ENCODE results near the gene HCAR3.

The HCAR3 gene

DNA sequence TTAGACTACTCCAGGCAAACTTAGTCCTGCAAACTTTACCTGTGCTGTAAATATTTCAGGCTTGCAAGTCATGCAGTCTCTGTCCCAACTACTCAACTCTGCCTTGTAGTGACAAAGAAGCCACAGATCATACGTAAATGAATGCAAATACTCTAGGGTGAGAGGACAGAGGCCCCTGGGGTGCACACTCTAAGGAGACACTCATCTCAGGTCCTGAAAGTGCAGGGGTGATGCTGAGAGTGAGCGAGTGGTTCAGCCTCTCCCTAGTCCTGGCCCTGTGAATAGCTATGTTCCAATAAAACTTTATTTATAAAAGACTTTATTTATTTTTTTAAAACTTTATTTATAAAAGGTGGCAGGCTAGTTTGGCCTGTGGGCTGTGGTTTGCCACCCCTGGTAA, 48.3 kb downstream of the HCAR3 start:
- Histone ChIP-seq H3K36me3 (ENCODE audit: control insufficient read depth, insufficient read depth, low read length) (no peaks in the 10 kb centered on the region), H3K4me3 (ENCODE audit: extremely low read depth, insufficient read depth, low read length, poor library complexity, severe bottlenecking) (no peak overlapping the region), H3K27ac (ENCODE audit: low read depth, low read length, severe bottlenecking) (no peak overlapping the region), H3K4me1 (ENCODE audit: control insufficient read depth, insufficient read depth, low read length, poor library complexity, severe bottlenecking) (no peaks in the 10 kb centered on the region), H3K9me3 (ENCODE audit: control insufficient read depth, low read length) (no peaks in the 10 kb centered on the region)
- 50 to 67% methylated on average over 1 of the region's 2 CpGs for WGBS, 2 experiments (ENCODE audit: insufficient coverage in 2 of 2)

DNA sequence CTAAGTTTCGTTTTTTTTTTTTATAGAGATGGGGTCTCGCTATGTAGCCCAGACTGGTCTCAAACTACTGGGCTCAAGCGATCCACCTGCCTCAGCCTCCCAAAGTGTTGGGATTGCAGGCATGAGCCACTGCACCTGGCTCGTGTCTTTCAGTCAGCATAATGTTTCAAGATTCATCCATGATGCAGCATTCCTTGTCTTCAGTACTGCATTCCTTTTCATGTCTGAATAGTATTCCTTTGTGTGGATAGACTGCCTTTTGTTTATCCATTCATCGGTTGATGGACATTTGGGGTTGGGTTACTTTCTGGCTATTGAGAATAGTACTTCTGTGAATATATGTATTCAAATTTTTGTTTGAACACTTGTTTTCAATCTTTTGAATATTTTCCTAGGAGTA, 50.9 kb downstream of the HCAR3 start:
- no peaks in the 10 kb centered on the region for H3K4me1 ChIP-seq (ENCODE audit: control insufficient read depth, insufficient read depth, low read length, poor library complexity, severe bottlenecking)
- no peak overlapping the region for H3K4me3 ChIP-seq (ENCODE audit: extremely low read depth, insufficient read depth, low read length, poor library complexity, severe bottlenecking)
- H3K27ac ChIP-seq (ENCODE audit: low read depth, low read length, severe bottlenecking) = no peak overlapping the region
- H3K9me3 ChIP-seq (ENCODE audit: control insufficient read depth, low read length) = no peaks in the 10 kb centered on the region
- H3K36me3 ChIP-seq (ENCODE audit: control insufficient read depth, insufficient read depth, low read length) = no peaks in the 10 kb centered on the region
- 88 to 98% methylated on average over 4 of the region's 5 CpGs for WGBS, 2 experiments (ENCODE audit: insufficient coverage in 2 of 2)

DNA sequence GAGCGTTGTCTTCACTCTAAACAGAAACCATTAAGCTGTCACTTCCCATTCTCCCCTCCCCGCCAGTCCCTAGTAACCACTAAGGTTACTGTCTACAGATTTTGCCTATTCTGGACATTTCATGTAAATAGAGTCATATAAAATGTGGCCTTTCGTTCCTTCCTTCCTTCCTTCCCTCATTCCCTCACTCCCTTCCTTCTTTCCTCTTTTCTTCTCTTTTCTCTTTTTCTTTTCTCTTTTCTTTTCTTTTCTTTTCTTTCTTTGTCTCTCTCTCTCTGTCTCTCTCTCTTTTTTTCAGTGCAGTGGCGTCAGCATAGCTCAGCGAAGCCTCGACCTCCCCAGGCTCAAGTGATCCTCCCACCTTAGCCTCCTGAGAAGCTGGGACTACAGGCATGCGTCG, 51.3 kb downstream of the HCAR3 start:
- 89 to 93% methylated on average over 5 to 7 of the region's 8 CpGs for WGBS, 2 experiments (ENCODE audit: insufficient coverage in 2 of 2)
- H3K4me3 ChIP-seq (ENCODE audit: extremely low read depth, insufficient read depth, low read length, poor library complexity, severe bottlenecking) = no peak overlapping the region
- no peaks in the 10 kb centered on the region for H3K4me1 ChIP-seq (ENCODE audit: control insufficient read depth, insufficient read depth, low read length, poor library complexity, severe bottlenecking)
- H3K27ac ChIP-seq (ENCODE audit: low read depth, low read length, severe bottlenecking) = no peak overlapping the region
- no peaks in the 10 kb centered on the region for H3K36me3 ChIP-seq (ENCODE audit: control insufficient read depth, insufficient read depth, low read length)
- no peaks in the 10 kb centered on the region for H3K9me3 ChIP-seq (ENCODE audit: control insufficient read depth, low read length)

Data from mesodermal cell (in vitro differentiated cells).